H1 (cell line): Measurements from ENCODE around the gene OR2C1. TPM values are rescaled to one million over a fixed set of nuclear protein-coding genes. Genes with fewer than 3 reads are reported as not detected.

Experiments
- CTCF ChIA-PET: fragments of 300-600 bp; sonication (Branson Sonifier 250); formaldehyde crosslinking; loops from one replicate; lab custom pipeline; 2021; ENCODE audit not compliant: partially characterized antibody; lab: Charles Lee
- POLR2A ChIA-PET: fragments of 300-600 bp; sonication (Branson Sonifier 250); formaldehyde crosslinking; loops from one replicate; lab custom pipeline; 2021; ENCODE audit warnings: inconsistent platforms; ENCODE audit not compliant: partially characterized antibody; lab: Charles Lee
- DNase-seq, 2 experiments: peaks; one replicate each; pipeline versions ENCODE4 v3.0.0 to v3.0.0-alpha.2; 2010 to 2022; ENCODE audit warnings: low spot score in 2 of 2, low read depth in 1 of 2, mixed read lengths in 1 of 2
- FAIRE-seq: peaks from 2 replicates; lab custom pipeline; 2011; peaks lifted over from hg19 to GRCh38; lab: Jason Lieb, UNC
- H2AFZ ChIP-seq: 2 replicates; pipeline ENCODE4 v1.8.1; 2012; ENCODE audit warnings: low read length, inconsistent platforms
- H2AK5ac ChIP-seq: 2 replicates; pipeline ENCODE4 v1.6.1; 2013; ENCODE audit warnings: low read depth, low read length
- H2BK120ac ChIP-seq: replicated peaks from 2 replicates; pipeline ENCODE3; 2013; ENCODE audit warnings: low read depth, low read length, inconsistent platforms
- H2BK12ac ChIP-seq: 2 replicates; pipeline ENCODE4 v1.6.1; 2013; ENCODE audit warnings: low read depth, low read length
- H2BK15ac ChIP-seq: 2 replicates; pipeline ENCODE4 v1.6.1; 2013; ENCODE audit warnings: low read length
- H2BK20ac ChIP-seq: 2 replicates; pipeline ENCODE4 v1.6.1; 2013; ENCODE audit warnings: low read length
- H2BK5ac ChIP-seq: 2 replicates; pipeline ENCODE4 v1.6.1; 2013; ENCODE audit warnings: low read depth, low read length
- H3K14ac ChIP-seq: 2 replicates; pipeline ENCODE4 v1.6.1; 2013; ENCODE audit warnings: inconsistent platforms; ENCODE audit not compliant: insufficient read length
- H3K18ac ChIP-seq: 2 replicates; pipeline ENCODE4 v1.6.1; 2013; ENCODE audit warnings: low read length; ENCODE audit errors: extremely low read depth
- H3K23ac ChIP-seq: 2 replicates; pipeline ENCODE4 v1.6.1; 2013; ENCODE audit warnings: inconsistent platforms; ENCODE audit not compliant: insufficient read length
- H3K23me2 ChIP-seq: 2 replicates; pipeline ENCODE4 v1.6.1; 2013; ENCODE audit warnings: low read depth, low read length
- H3K27ac ChIP-seq: 2 replicates; pipeline ENCODE4 v1.6.1; 2011; ENCODE audit warnings: low read depth, low read length, inconsistent platforms
- H3K27me3 ChIP-seq, 4 experiments: replicated peaks in 1 of 4; 1 replicate in 1 of 4; 2 replicates in 3 of 4; pipeline versions ENCODE4 v1.6.1 to v1.8.1; 2011 to 2013; ENCODE audit warnings: low read length in 3 of 4, mild to moderate bottlenecking in 3 of 4, inconsistent platforms in 2 of 4, mixed read lengths in 2 of 4, moderate library complexity in 1 of 4; ENCODE audit not compliant: control insufficient read depth in 3 of 4, insufficient read depth in 3 of 4; ENCODE audit errors: extremely low read depth in 1 of 4
- H3K36me3 ChIP-seq, 4 experiments: 2 replicates each; pipeline versions ENCODE4 v1.6.1 to v1.8.1; 2011 to 2013; ENCODE audit warnings: mild to moderate bottlenecking in 4 of 4, low read length in 3 of 4, moderate library complexity in 2 of 4, control low read depth in 1 of 4, inconsistent platforms in 1 of 4; ENCODE audit not compliant: insufficient read depth in 4 of 4, control insufficient read depth in 2 of 4
- H3K4ac ChIP-seq: replicated peaks from 2 replicates; pipeline ENCODE3; 2013; ENCODE audit warnings: low read length, low read depth, mixed read lengths, inconsistent platforms; ENCODE audit not compliant: insufficient read length
- H3K4me1 ChIP-seq, 4 experiments: replicated peaks in 1 of 4; 1 replicate in 1 of 4; 2 replicates in 3 of 4; pipeline versions ENCODE4 v1.6.1 to v1.8.1; 2011 to 2013; ENCODE audit warnings: low read length in 3 of 4, inconsistent platforms in 2 of 4, mixed read lengths in 1 of 4; ENCODE audit not compliant: insufficient read depth in 4 of 4, control insufficient read depth in 3 of 4
- H3K4me2 ChIP-seq, 2 experiments: 2 replicates each; pipeline versions ENCODE4 v1.6.1 to v1.8.1; 2011 to 2013; ENCODE audit warnings: low read depth in 2 of 2, low read length in 2 of 2, control low read depth in 1 of 2, inconsistent platforms in 1 of 2, mild to moderate bottlenecking in 1 of 2; ENCODE audit not compliant: insufficient read depth in 1 of 2
- H3K4me3 ChIP-seq, 4 experiments: fragments of 200-600, 300-600 bp in 1 of 4; sonication (generic), shearing (Covaris generic), sonication (Bioruptor Twin) in 1 of 4; 2 replicates each; pipeline versions ENCODE4 v1.5.1 to v1.8.1; 2011 to 2016; ENCODE audit warnings: low read length in 4 of 4, low read depth in 3 of 4, control low read depth in 2 of 4, inconsistent platforms in 2 of 4, mild to moderate bottlenecking in 2 of 4, mixed read lengths in 1 of 4, moderate library complexity in 1 of 4; ENCODE audit not compliant: insufficient read depth in 2 of 4; ENCODE audit errors: extremely low read depth in 1 of 4
- H3K56ac ChIP-seq: replicated peaks from 2 replicates; pipeline ENCODE3; 2013; ENCODE audit warnings: low read depth, mild to moderate bottlenecking, mixed read lengths, low read length, inconsistent platforms; ENCODE audit not compliant: insufficient read length
- H3K79me1 ChIP-seq: 2 replicates; pipeline ENCODE4 v1.6.1; 2013; ENCODE audit warnings: low read depth, low read length, control low read depth
- H3K79me2 ChIP-seq, 2 experiments: 2 replicates each; pipeline versions ENCODE4 v1.6.1 to v1.8.1; 2012 to 2013; ENCODE audit warnings: low read length in 2 of 2, mild to moderate bottlenecking in 2 of 2, inconsistent platforms in 1 of 2; ENCODE audit not compliant: insufficient read depth in 2 of 2, control insufficient read depth in 1 of 2
- H3K9ac ChIP-seq, 4 experiments: replicated peaks in 1 of 4; 1 replicate in 1 of 4; 2 replicates in 3 of 4; pipeline versions ENCODE4 v1.6.1 to v1.8.1; 2011 to 2013; ENCODE audit warnings: low read depth in 3 of 4, low read length in 3 of 4, control low read depth in 2 of 4, mild to moderate bottlenecking in 2 of 4, moderate library complexity in 2 of 4, inconsistent platforms in 1 of 4; ENCODE audit errors: extremely low read depth in 1 of 4
- H3K9me3 ChIP-seq, 2 experiments: 2 replicates each; pipeline versions ENCODE4 v1.6.1 to v1.8.1; 2012 to 2013; ENCODE audit warnings: mild to moderate bottlenecking in 2 of 2, moderate library complexity in 2 of 2, control low read depth in 1 of 2, inconsistent platforms in 1 of 2, low read depth in 1 of 2, low read length in 1 of 2, mixed read lengths in 1 of 2; ENCODE audit not compliant: insufficient read depth in 2 of 2
- H4K20me1 ChIP-seq, 2 experiments: replicated peaks in 1 of 2; 2 replicates each; pipeline versions ENCODE3 to v1.8.1; 2011 to 2013; ENCODE audit warnings: inconsistent platforms in 2 of 2, low read length in 2 of 2, mild to moderate bottlenecking in 1 of 2; ENCODE audit not compliant: insufficient read depth in 2 of 2, control insufficient read depth in 1 of 2
- H4K5ac ChIP-seq: 2 replicates; pipeline ENCODE4 v1.6.1; 2013; ENCODE audit warnings: low read length, low read depth, mixed read lengths, inconsistent platforms; ENCODE audit not compliant: insufficient read length
- H4K8ac ChIP-seq: 2 replicates; pipeline ENCODE4 v1.8.0; 2013; ENCODE audit warnings: mild to moderate bottlenecking, moderate library complexity, low read length, inconsistent platforms; ENCODE audit not compliant: insufficient read depth; ENCODE audit errors: extremely low read depth
- H4K91ac ChIP-seq: replicated peaks from 2 replicates; pipeline ENCODE3; 2013; ENCODE audit warnings: low read length, mixed read lengths, inconsistent platforms; ENCODE audit not compliant: insufficient read length
- CBX5 ChIP-seq: fragments of 300-800, 300-1000 bp; sonication (generic); IDR thresholded peaks from 2 replicates; pipeline ENCODE4 v1.7.1; 2016; ENCODE audit warnings: antibody characterized with exemption, low read length, low read depth
- CBX8 ChIP-seq: fragments of 300-800, 300-1000 bp; sonication (generic); IDR thresholded peaks from 2 replicates; pipeline ENCODE4 v1.7.1; 2016; ENCODE audit warnings: low read depth, low read length, borderline replicate concordance
- CHD2 ChIP-seq: IDR thresholded peaks from 2 replicates; pipeline ENCODE4 v1.6.1; 2012; ENCODE audit warnings: low read length, improper control_type of control experiment
- CTBP2 ChIP-seq: IDR thresholded peaks from 2 replicates; pipeline ENCODE4 v1.7.0; 2011; ENCODE audit warnings: borderline replicate concordance, mild to moderate bottlenecking, moderate library complexity, mixed read lengths, low read length; ENCODE audit not compliant: insufficient read depth, insufficient read length
- MAX ChIP-seq: IDR thresholded peaks from 2 replicates; pipeline ENCODE4 v1.6.1; 2012; ENCODE audit warnings: inconsistent platforms
- RBBP5 ChIP-seq: IDR thresholded peaks from 2 replicates; pipeline ENCODE4 v1.7.1; 2012; ENCODE audit warnings: low read depth, mild to moderate bottlenecking, inconsistent platforms, low read length, moderate library complexity, borderline replicate concordance
- SAP30 ChIP-seq: fragments of 300-600 bp; sonication (generic); IDR thresholded peaks from 2 replicates; pipeline ENCODE4 v1.7.1; 2012; ENCODE audit warnings: low read length, moderate library complexity, mild to moderate bottlenecking, inconsistent platforms; ENCODE audit not compliant: insufficient read depth, insufficient replicate concordance
- SIN3A ChIP-seq, 2 experiments: IDR thresholded peaks in 1 of 2; conservative IDR thresholded peaks in 1 of 2; 2 replicates each; pipeline ENCODE4 v1.6.1; 2011 to 2012; ENCODE audit warnings: low read length in 2 of 2, improper control_type of control experiment in 1 of 2, low read depth in 1 of 2, mild to moderate bottlenecking in 1 of 2
- TEAD4 ChIP-seq: IDR thresholded peaks from 2 replicates; pipeline ENCODE4 v1.6.1; 2012; ENCODE audit warnings: low read depth, low read length, inconsistent platforms, mixed read lengths
- WGBS, 2 experiments: shearing (Covaris generic) in 1 of 2; methylation state at CpG; one replicate each; pipeline versions ENCODE4 v1.1.6 to v1.1.7; 2013 to 2015; ENCODE audit warnings: low lambda C conversion rate in 2 of 2, mixed read lengths in 2 of 2, inconsistent platforms in 1 of 2, low coverage in 1 of 2, missing lambda C conversion rate in 1 of 2; ENCODE audit not compliant: insufficient replicate concordance in 2 of 2, insufficient coverage in 1 of 2, insufficient read length in 1 of 2; ENCODE audit errors: extremely low coverage in 1 of 2, missing lambda C conversion rate in 1 of 2; 5-methylcytosine and 5-hydroxymethylcytosine counted together
- polyA plus RNA-seq, 7 experiments: library from polyadenylated mRNA; depleted of rRNA in 3 of 7; stranded (reverse) in 5 of 7; unstranded in 2 of 7; fragments of >200 nt in 5 of 7; fragments of 200-250 nt in 2 of 7; gene quantifications; 1 replicate in 5 of 7; 2 replicates in 1 of 7; 4 replicates in 1 of 7; pipeline versions ENCODE4 v1.2.1 to v1.2.3, GENCODE V29; 2011 to 2013; ENCODE audit warnings: missing spikeins in 2 of 7, mixed read lengths in 2 of 7
- total RNA-seq: library from RNA; stranded (reverse); fragmentation: NEBNext Ultra II Directional; extraction: Animal tissue kit (Norgen Biotek cat#: 25700); gene quantifications from 2 replicates; pipeline ENCODE4 v1.2.1, GENCODE V29; 2021

The OR2C1 gene
- total and polyA plus RNA-seq, 2 of the 8 experiments (the other 6 are each of a cell fraction or from before 2014, with no cell fraction given): not detected

GRCh38 chr16:3400779-3401688, 45.3 kb downstream of the OR2C1 start, which contains the start of the genes ZNF174 and ZSCAN32:
ZNF174 (plus strand) TSS chr16:3401215; CDS start chr16:3402005, 790 bp downstream.
ZSCAN32 (minus strand) TSS chr16:3401004; CDS start chr16:3397557, 3,447 bp downstream.
- peak within 1 kb of the TSS; percentile 75 to 85 (median 78) for H3K9ac ChIP-seq
- peak within 1 kb of the TSS; percentile 83 to 93 for H3K4me2 ChIP-seq
- H4K20me1 ChIP-seq: no peaks in the 10 kb centered on the region
- H2BK120ac ChIP-seq: no peak within 1 kb of the TSS
- DNase-seq (peak; percentile 99), FAIRE-seq (no peak)
- CTCF ChIA-PET: interaction anchor here (0.5 to 1.3 kb wide), 5 partner anchors 17 to 134 kb away, joined by 3 to 5 read pairs (median 3); no protein-coding TSS in a partner anchor
- no peak within 1 kb of the TSS for H3K23ac ChIP-seq
- no peak within 1 kb of the TSS for H3K56ac ChIP-seq
- peak within 1 kb of the TSS; percentile 89 for H3K18ac ChIP-seq
- peaks cover 0 to 23% of the 10 kb centered on the region in 2 experiments; a peak in 2 of 4 replicates for H3K79me2 ChIP-seq
- H3K36me3 ChIP-seq: peaks cover 6 to 41% (median 30%) of the 10 kb centered on the region in 4 experiments; a peak in 7 of 8 replicates
- no peaks in the 10 kb centered on the region for H3K27me3 ChIP-seq
- no peak within 1 kb of the TSS for H2BK15ac ChIP-seq
- no peak within 1 kb of the TSS for H2BK12ac ChIP-seq
- H4K8ac ChIP-seq: peak within 1 kb of the TSS; percentile 53; the same call in 1 of the 2 replicates
- POLR2A ChIA-PET: interaction anchor here (0.7 to 3.1 kb wide), 11 partner anchors 9 to 166 kb away, joined by 3 to 14 read pairs (median 3); partner anchors contain the start of genes NAA60, ZNF200 and ZNF597
- 1% methylated on average over 89 of the region's 95 CpGs; no CpG with 5 or more reads in 1 of the 2 experiments for WGBS, 2 experiments
- no peak within 1 kb of the TSS for H4K5ac ChIP-seq
- peaks cover 0 to 2% (median 0%) of the 10 kb centered on the region in 4 experiments; a peak in 2 of 7 replicates for H3K4me1 ChIP-seq
- no peak within 1 kb of the TSS for H2AK5ac ChIP-seq
- H2BK5ac ChIP-seq: peak within 1 kb of the TSS; percentile 52; the same call in 1 of the 2 replicates
- H3K23me2 ChIP-seq: peaks cover 9% of the 10 kb centered on the region
- H3K4ac ChIP-seq: peak within 1 kb of the TSS; percentile 97
- H2BK20ac ChIP-seq: no peak within 1 kb of the TSS
- no peak within 1 kb of the TSS for H3K27ac ChIP-seq
- H3K79me1 ChIP-seq: peaks cover 2% of the 10 kb centered on the region
- peak within 1 kb of the TSS; percentile 86 to 89 (median 87) for H3K4me3 ChIP-seq
- peaks cover 14 to 23% of the 10 kb centered on the region in 2 experiments; a peak in 3 of 4 replicates for H3K9me3 ChIP-seq
- H2AFZ ChIP-seq: peak within 1 kb of the TSS; percentile 55
- no peak within 1 kb of the TSS for H3K14ac ChIP-seq
- H4K91ac ChIP-seq: peak within 1 kb of the TSS; percentile 79
- TF ChIP-seq SIN3A (conservative IDR thresholded peaks at IDR 0.05 in 1 of 2, IDR thresholded peaks at IDR 0.05 in 1 of 2; ENCODE audit: low read depth in 1 of 2, low read length in 2 of 2) (peak; percentile 67 to 83; a peak in 2 of 4 replicates), SAP30 (no peak), RBBP5 (peak; percentile 94), CHD2 (peak; percentile 88), CTBP2 (no peak), CBX5 (no peak), TEAD4 (no peak), MAX (peak; percentile 57), CBX8 (no peak)
